MM.1S (cell line): ENCODE data around the gene MED13L.

Experiments
- DNase-seq: peaks from one replicate; pipeline ENCODE4 v3.0.0-alpha.2; 2015
- H2AFZ ChIP-seq: fragments of 300-600 bp; sonication (generic); 2 replicates; pipeline ENCODE4 v1.6.0; 2016; ENCODE audit warnings: antibody characterized with exemption, low read length
- H3F3A ChIP-seq: fragments of 300-600 bp; sonication (generic); 2 replicates; pipeline ENCODE4 v1.6.1; 2016; ENCODE audit warnings: mild to moderate bottlenecking, antibody characterized with exemption, low read length, moderate library complexity, mixed read lengths; ENCODE audit not compliant: insufficient read depth
- H3K27ac ChIP-seq: fragments of 300-600 bp; sonication (generic); 2 replicates; pipeline ENCODE4 v1.5.1; 2016; ENCODE audit warnings: mild to moderate bottlenecking, low read length
- H3K27me3 ChIP-seq: fragments of 300-600 bp; sonication (generic); replicated peaks from 2 replicates; pipeline ENCODE4 v1.6.0; 2016; ENCODE audit warnings: low read length; ENCODE audit not compliant: insufficient read depth
- H3K36me3 ChIP-seq: fragments of 300-600 bp; sonication (generic); replicated peaks from 2 replicates; pipeline ENCODE4 v1.6.1; 2016; ENCODE audit warnings: mild to moderate bottlenecking, low read length, mixed read lengths; ENCODE audit not compliant: insufficient read depth
- H3K4me1 ChIP-seq: fragments of 300-600 bp; sonication (generic); 2 replicates; pipeline ENCODE4 v1.6.1; 2016; ENCODE audit warnings: low read length, mixed read lengths
- H3K4me2 ChIP-seq: fragments of 300-600 bp; sonication (generic); 2 replicates; pipeline ENCODE4 v1.6.0; 2016; ENCODE audit warnings: low read depth, low read length
- H3K4me3 ChIP-seq: fragments of 300-600 bp; sonication (generic); 2 replicates; pipeline ENCODE4 v1.5.1; 2016; ENCODE audit warnings: low read length, mixed read lengths
- H3K79me2 ChIP-seq: fragments of 300-600 bp; sonication (generic); 2 replicates; pipeline ENCODE4 v1.6.1; 2016; ENCODE audit warnings: mixed run types, low read length, mixed read lengths
- H3K9ac ChIP-seq: fragments of 300-600 bp; sonication (generic); 2 replicates; pipeline ENCODE4 v1.6.1; 2016; ENCODE audit warnings: low read length, mixed read lengths
- H3K9me2 ChIP-seq: fragments of 300-600 bp; sonication (generic); replicated peaks from 2 replicates; pipeline ENCODE4 v1.6.1; 2016; ENCODE audit warnings: mild to moderate bottlenecking, low read length, mixed read lengths; ENCODE audit not compliant: insufficient read depth
- H3K9me3 ChIP-seq: fragments of 300-600 bp; sonication (generic); replicated peaks from 2 replicates; pipeline ENCODE4 v1.6.1; 2016; ENCODE audit warnings: mild to moderate bottlenecking, low read length, mixed read lengths; ENCODE audit not compliant: insufficient read depth
- H4K20me1 ChIP-seq: fragments of 300-600 bp; sonication (generic); 2 replicates; pipeline ENCODE4 v1.6.1; 2016; ENCODE audit warnings: mild to moderate bottlenecking, low read length, moderate library complexity, mixed read lengths; ENCODE audit not compliant: insufficient read depth
- EZH2 ChIP-seq: fragments of 300-600 bp; sonication (generic); optimal IDR thresholded peaks from 2 replicates; pipeline ENCODE3; 2017; ENCODE audit warnings: low read depth, mild to moderate bottlenecking, antibody characterized with exemption, low read length, mixed read lengths
- EZH2phosphoT487 ChIP-seq: fragments of 300-600 bp; sonication (generic); IDR thresholded peaks from 2 replicates; pipeline ENCODE4 v1.6.1; 2018; ENCODE audit warnings: antibody characterized with exemption, low read length
- TF ChIP-seq, protein P1 (sequence below): fragments of 300-600 bp; sonication (generic); IDR thresholded peaks from 2 replicates; pipeline ENCODE4 v1.5.1; 2016; ENCODE audit warnings: antibody characterized with exemption, low read length, mixed read lengths

The MED13L gene

DNA sequence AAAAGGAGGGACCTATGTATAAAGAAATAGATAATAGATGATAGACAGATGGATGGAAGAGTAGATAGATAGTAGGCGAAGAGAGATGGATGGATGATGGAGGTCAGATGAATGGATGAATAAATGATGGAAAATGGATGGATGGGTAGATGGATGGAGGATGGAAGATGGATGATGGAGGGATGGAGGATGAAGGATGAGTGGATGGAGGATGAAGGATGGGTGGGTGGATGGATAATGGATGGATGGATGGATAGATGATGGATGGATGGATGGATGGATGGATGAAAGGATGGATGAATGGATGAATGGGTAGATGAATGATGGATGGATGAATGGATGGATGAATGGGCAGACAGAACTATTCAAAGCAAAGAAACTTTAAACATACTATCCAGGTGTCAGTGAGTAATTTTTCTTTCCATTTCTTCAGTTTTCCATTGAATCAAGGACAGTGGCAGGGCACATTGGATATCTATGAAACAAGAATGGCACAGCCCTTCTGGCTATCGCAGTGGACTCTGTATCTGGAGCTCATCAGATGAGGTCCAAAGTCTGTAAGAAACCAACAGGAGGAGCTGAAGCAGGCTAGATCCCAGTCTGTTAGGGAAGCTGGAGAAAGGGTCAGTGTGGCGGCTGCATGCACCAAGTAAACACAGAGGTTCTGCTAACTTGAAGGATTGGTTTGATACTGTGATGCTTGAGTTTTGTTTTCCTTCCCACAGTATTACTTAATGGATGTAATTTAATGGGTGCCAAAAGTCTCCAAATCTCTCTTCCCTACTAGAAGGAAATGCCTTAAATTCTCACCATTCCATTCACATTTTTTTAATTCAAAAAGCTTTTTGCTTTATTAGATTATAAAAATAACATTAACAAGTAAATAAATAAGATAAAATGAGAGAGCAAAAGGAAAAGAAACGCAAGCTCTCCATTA, 18.1 kb upstream of the MED13L start:
- H3K4me1 ChIP-seq: no peaks in the 10 kb centered on the region
- H3K4me2 ChIP-seq: no peak overlapping the region
- TF ChIP-seq, protein P1, sequence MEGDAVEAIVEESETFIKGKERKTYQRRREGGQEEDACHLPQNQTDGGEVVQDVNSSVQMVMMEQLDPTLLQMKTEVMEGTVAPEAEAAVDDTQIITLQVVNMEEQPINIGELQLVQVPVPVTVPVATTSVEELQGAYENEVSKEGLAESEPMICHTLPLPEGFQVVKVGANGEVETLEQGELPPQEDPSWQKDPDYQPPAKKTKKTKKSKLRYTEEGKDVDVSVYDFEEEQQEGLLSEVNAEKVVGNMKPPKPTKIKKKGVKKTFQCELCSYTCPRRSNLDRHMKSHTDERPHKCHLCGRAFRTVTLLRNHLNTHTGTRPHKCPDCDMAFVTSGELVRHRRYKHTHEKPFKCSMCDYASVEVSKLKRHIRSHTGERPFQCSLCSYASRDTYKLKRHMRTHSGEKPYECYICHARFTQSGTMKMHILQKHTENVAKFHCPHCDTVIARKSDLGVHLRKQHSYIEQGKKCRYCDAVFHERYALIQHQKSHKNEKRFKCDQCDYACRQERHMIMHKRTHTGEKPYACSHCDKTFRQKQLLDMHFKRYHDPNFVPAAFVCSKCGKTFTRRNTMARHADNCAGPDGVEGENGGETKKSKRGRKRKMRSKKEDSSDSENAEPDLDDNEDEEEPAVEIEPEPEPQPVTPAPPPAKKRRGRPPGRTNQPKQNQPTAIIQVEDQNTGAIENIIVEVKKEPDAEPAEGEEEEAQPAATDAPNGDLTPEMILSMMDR: no peak
- no peak for TF ChIP-seq EZH2
- no peak for TF ChIP-seq EZH2phosphoT487
- H3F3A ChIP-seq: no peaks in the 10 kb centered on the region
- no peak overlapping the region for H3K27ac ChIP-seq
- DNase-seq: no peak
- no peaks in the 10 kb centered on the region for H3K79me2 ChIP-seq
- H3K36me3 ChIP-seq: no peaks in the 10 kb centered on the region
- no peak overlapping the region for H3K4me3 ChIP-seq
- H2AFZ ChIP-seq: no peak overlapping the region
- H3K27me3 ChIP-seq: no peaks in the 10 kb centered on the region
- no peaks in the 10 kb centered on the region for H3K9me3 ChIP-seq
- H3K9me2 ChIP-seq: no peaks in the 10 kb centered on the region
- H4K20me1 ChIP-seq: no peaks in the 10 kb centered on the region
- H3K9ac ChIP-seq: no peak overlapping the region

- no peak overlapping the region for H3K4me3 ChIP-seq
These were observed 17.1 kb upstream of the MED13L start for GRCh38 chr12:116294454-116295165.

GRCh38 chr12:116293687-116294453, 16.4 kb upstream of the MED13L start:
- Histone ChIP-seq H3K4me3 (no peak overlapping the region), H3K9ac (no peak overlapping the region), H2AFZ (no peak overlapping the region), H3K36me3 (no peaks in the 10 kb centered on the region), H3K27me3 (no peaks in the 10 kb centered on the region), H3K4me1 (no peaks in the 10 kb centered on the region), H3K9me2 (no peaks in the 10 kb centered on the region), H4K20me1 (no peaks in the 10 kb centered on the region), H3K4me2 (no peak overlapping the region), H3K9me3 (no peaks in the 10 kb centered on the region), H3K79me2 (no peaks in the 10 kb centered on the region), H3K27ac (no peak overlapping the region), H3F3A (no peaks in the 10 kb centered on the region)
- DNase-seq: no peak
- TF ChIP-seq EZH2: no peak
- TF ChIP-seq, protein P1: no peak
- TF ChIP-seq EZH2phosphoT487: no peak

More at GRCh38 chr12:116294454-116295165, 17.1 kb upstream of the MED13L start:
- H2AFZ ChIP-seq: no peak overlapping the region
- no peaks in the 10 kb centered on the region for H3K36me3 ChIP-seq
- H3K27me3 ChIP-seq: no peaks in the 10 kb centered on the region
- H3K4me2 ChIP-seq: no peak overlapping the region
- no peak overlapping the region for H3K27ac ChIP-seq
- no peaks in the 10 kb centered on the region for H3K9me2 ChIP-seq
- H3K9ac ChIP-seq: no peak overlapping the region
- no peaks in the 10 kb centered on the region for H3K79me2 ChIP-seq
- no peaks in the 10 kb centered on the region for H3K4me1 ChIP-seq
- DNase-seq: no peak
- no peaks in the 10 kb centered on the region for H3K9me3 ChIP-seq
- TF ChIP-seq, protein P1: no peak
- TF ChIP-seq EZH2phosphoT487 (no peak), EZH2 (no peak)
- H3F3A ChIP-seq: no peaks in the 10 kb centered on the region
- H4K20me1 ChIP-seq: no peaks in the 10 kb centered on the region
